Neural progenitor cell (in vitro differentiated cells): ENCODE measurements around the gene CELA3B.

Source experiments
- EZH2 ChIP-seq: fragments of 200-600 bp; sonication (generic); IDR thresholded peaks from 2 replicates; pipeline ENCODE4 v1.6.1; 2017; ENCODE audit warnings: antibody characterized with exemption, mild to moderate bottlenecking, moderate library complexity
- EZH2phosphoT487 ChIP-seq: fragments of 200-600 bp; sonication (generic); IDR thresholded peaks from 2 replicates; pipeline ENCODE4 v1.6.1; 2017; ENCODE audit warnings: antibody characterized with exemption
- TF ChIP-seq, protein P1 (sequence below): fragments of 200-600 bp; sonication (generic); IDR thresholded peaks from 2 replicates; pipeline ENCODE4 v1.5.1; 2017; ENCODE audit warnings: antibody characterized with exemption, mild to moderate bottlenecking

DNA sequence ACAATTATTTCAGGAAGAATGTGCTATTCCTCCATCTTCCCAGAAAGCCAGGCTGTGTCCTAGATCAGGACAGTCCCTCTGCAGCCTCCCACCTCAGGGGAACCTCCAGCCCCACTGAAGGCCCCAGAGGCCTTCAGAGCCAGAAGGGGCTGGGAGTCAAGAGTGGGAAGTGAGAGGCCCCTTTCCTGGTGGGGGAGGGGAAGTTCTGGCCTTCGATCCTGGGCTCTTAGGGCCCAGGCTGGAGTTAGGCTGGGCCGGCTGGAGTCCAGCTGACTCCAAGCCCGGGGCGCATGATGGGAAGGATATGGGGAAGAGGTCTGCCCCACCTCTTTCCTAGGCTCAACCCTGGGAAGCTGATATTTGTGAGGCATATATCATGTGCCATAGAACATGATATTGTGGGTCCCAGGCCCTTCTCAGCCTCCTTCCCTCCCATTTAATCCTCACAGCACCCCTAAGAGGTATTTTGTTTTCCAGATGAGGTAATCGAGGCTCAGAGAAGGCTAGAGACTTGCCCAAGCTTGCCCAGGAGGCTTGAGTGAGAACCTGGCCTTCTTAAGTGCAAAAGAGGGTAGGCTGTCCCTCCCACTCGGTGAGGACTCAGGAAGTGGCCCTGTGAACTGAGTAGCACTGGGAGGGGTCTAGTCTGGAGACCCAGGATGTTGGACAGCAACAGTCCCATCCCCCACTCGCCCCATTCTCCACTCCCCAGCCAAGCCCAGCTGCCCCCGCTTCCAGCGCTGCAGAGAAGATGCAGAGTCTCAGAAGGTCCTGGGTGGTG is 21.1 kb upstream of the CELA3B start:
- TF ChIP-seq EZH2 (no peak), EZH2phosphoT487 (no peak)
- TF ChIP-seq, protein P1, sequence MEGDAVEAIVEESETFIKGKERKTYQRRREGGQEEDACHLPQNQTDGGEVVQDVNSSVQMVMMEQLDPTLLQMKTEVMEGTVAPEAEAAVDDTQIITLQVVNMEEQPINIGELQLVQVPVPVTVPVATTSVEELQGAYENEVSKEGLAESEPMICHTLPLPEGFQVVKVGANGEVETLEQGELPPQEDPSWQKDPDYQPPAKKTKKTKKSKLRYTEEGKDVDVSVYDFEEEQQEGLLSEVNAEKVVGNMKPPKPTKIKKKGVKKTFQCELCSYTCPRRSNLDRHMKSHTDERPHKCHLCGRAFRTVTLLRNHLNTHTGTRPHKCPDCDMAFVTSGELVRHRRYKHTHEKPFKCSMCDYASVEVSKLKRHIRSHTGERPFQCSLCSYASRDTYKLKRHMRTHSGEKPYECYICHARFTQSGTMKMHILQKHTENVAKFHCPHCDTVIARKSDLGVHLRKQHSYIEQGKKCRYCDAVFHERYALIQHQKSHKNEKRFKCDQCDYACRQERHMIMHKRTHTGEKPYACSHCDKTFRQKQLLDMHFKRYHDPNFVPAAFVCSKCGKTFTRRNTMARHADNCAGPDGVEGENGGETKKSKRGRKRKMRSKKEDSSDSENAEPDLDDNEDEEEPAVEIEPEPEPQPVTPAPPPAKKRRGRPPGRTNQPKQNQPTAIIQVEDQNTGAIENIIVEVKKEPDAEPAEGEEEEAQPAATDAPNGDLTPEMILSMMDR = no peak
